Neuronal stem cell (in vitro differentiated cells): Measurements from ENCODE around the gene SH3PXD2A.

Source experiments
- DNase-seq: peaks from one replicate; pipeline ENCODE4 v3.0.0-alpha.2; 2013; ENCODE audit warnings: low spot score
- H2AFZ ChIP-seq: one replicate; pipeline ENCODE4 v1.6.1; 2013; ENCODE audit warnings: mild to moderate bottlenecking, low read length, inconsistent platforms
- H2AK5ac ChIP-seq: 2 replicates; pipeline ENCODE4 v1.6.1; 2013; ENCODE audit warnings: low read depth, mild to moderate bottlenecking, inconsistent platforms, low read length, moderate library complexity, mixed read lengths
- H2BK120ac ChIP-seq: 2 replicates; pipeline ENCODE4 v1.6.1; 2013; ENCODE audit warnings: low read depth, mild to moderate bottlenecking, inconsistent platforms, low read length, moderate library complexity, mixed read lengths
- H2BK12ac ChIP-seq: one replicate; pipeline ENCODE4 v1.6.1; 2013; ENCODE audit warnings: low read length, inconsistent platforms
- H2BK15ac ChIP-seq: 2 replicates; pipeline ENCODE4 v1.6.1; 2013; ENCODE audit warnings: mild to moderate bottlenecking, low read length, inconsistent platforms, mixed read lengths
- H2BK5ac ChIP-seq: one replicate; pipeline ENCODE4 v1.6.1; 2013; ENCODE audit warnings: inconsistent platforms, mild to moderate bottlenecking, low read length, moderate library complexity
- H3K14ac ChIP-seq: one replicate; pipeline ENCODE4 v1.6.1; 2013; ENCODE audit warnings: low read length, inconsistent platforms
- H3K18ac ChIP-seq: 2 replicates; pipeline ENCODE4 v1.6.1; 2013; ENCODE audit warnings: low read length, inconsistent platforms
- H3K23ac ChIP-seq: 2 replicates; pipeline ENCODE4 v1.6.1; 2013; ENCODE audit warnings: low read depth, mild to moderate bottlenecking, mixed read lengths, low read length, inconsistent platforms; ENCODE audit not compliant: poor library complexity
- H3K27ac ChIP-seq: replicated peaks from 3 replicates; pipeline ENCODE4 v1.5.1; 2013; ENCODE audit warnings: low read length, inconsistent platforms
- H3K27me3 ChIP-seq, 3 experiments: 2 replicates each; pipeline ENCODE4 v1.6.1; 2013; ENCODE audit warnings: low read length in 3 of 3, mild to moderate bottlenecking in 2 of 3, inconsistent platforms in 1 of 3, low read depth in 1 of 3, mixed read lengths in 1 of 3, moderate library complexity in 1 of 3; ENCODE audit not compliant: control insufficient read depth in 3 of 3, insufficient read depth in 3 of 3
- H3K36me3 ChIP-seq, 2 donors: replicated peaks in 1 of 2; 2 replicates each; pipeline ENCODE4 v1.6.1; 2013; ENCODE audit warnings: low read length in 2 of 2; ENCODE audit not compliant: control insufficient read depth in 2 of 2, insufficient read depth in 2 of 2
- H3K4ac ChIP-seq: 2 replicates; pipeline ENCODE4 v1.6.1; 2013; ENCODE audit warnings: inconsistent platforms, mild to moderate bottlenecking, low read length, moderate library complexity
- H3K4me1 ChIP-seq, 2 donors: 1 replicate in 1 of 2; 2 replicates in 1 of 2; pipeline ENCODE4 v1.6.1; 2013; ENCODE audit warnings: low read length in 2 of 2, low read depth in 1 of 2; ENCODE audit not compliant: control insufficient read depth in 2 of 2, insufficient read depth in 1 of 2
- H3K4me2 ChIP-seq: one replicate; pipeline ENCODE4 v1.6.1; 2013; ENCODE audit warnings: mild to moderate bottlenecking, low read length, inconsistent platforms; ENCODE audit not compliant: insufficient read depth, poor library complexity, severe bottlenecking
- H3K4me3 ChIP-seq, 2 donors: 2 replicates each; pipeline ENCODE4 v1.5.1; 2013; ENCODE audit warnings: low read length in 2 of 2, mild to moderate bottlenecking in 2 of 2, inconsistent platforms in 1 of 2, moderate library complexity in 1 of 2
- H3K79me1 ChIP-seq: one replicate; pipeline ENCODE4 v1.6.1; 2013; ENCODE audit warnings: low read depth, mild to moderate bottlenecking, inconsistent platforms, low read length, moderate library complexity
- H3K9ac ChIP-seq: one replicate; pipeline ENCODE4 v1.6.1; 2013; ENCODE audit warnings: mild to moderate bottlenecking, low read depth, low read length, inconsistent platforms; ENCODE audit not compliant: poor library complexity
- H3K9me3 ChIP-seq, 2 donors: replicated peaks in 1 of 2; 2 replicates each; pipeline versions ENCODE3 to v1.6.1; 2013; ENCODE audit warnings: low read length in 2 of 2, mild to moderate bottlenecking in 2 of 2, inconsistent platforms in 1 of 2, low read depth in 1 of 2, mixed read lengths in 1 of 2, moderate library complexity in 1 of 2; ENCODE audit not compliant: control insufficient read depth in 2 of 2, insufficient read depth in 1 of 2
- H4K8ac ChIP-seq: one replicate; pipeline ENCODE4 v1.6.1; 2013; ENCODE audit warnings: low read depth, mild to moderate bottlenecking, inconsistent platforms, low read length, moderate library complexity
- H4K91ac ChIP-seq: one replicate; pipeline ENCODE4 v1.6.1; 2013; ENCODE audit warnings: low read length, low read depth, mild to moderate bottlenecking, inconsistent platforms; ENCODE audit not compliant: poor library complexity
- WGBS, 2 donors: extraction: QIAGEN DNeasy Blood & Tissue Kit; methylation state at CpG; one replicate each; pipeline ENCODE4 v1.1.7; 2013; ENCODE audit warnings: missing lambda C conversion rate in 2 of 2, mixed read lengths in 1 of 2; ENCODE audit not compliant: insufficient read length in 2 of 2, insufficient replicate concordance in 1 of 2; ENCODE audit errors: extremely low coverage in 2 of 2; 5-methylcytosine and 5-hydroxymethylcytosine counted together

The SH3PXD2A gene

DNA sequence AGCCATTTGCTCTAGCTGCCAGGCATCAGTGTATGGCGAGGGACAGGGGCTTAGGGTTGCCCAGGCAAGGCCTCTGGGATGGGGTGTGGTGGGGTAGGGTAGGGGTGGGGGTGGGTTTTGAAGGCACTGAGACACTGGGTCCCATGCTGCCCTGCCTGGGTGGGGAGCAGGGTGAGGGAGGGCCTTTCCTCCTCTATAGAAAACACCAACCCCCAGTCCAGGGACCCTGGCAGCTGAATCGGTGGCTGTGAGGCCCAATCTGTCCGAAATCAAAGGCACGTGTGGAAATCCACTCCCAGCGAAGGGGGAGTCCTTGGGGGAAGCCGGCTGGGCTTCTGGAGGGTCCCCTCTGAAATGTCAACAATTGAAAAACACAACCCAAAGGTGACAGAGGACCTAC is 255.5 kb downstream of the SH3PXD2A start:
- Histone ChIP-seq H3K27ac (no peak overlapping the region), H2AK5ac (no peak overlapping the region), H3K9me3 (no peaks in the 10 kb centered on the region), H3K4ac (no peak overlapping the region), H3K27me3 (no peaks in the 10 kb centered on the region), H2BK120ac (no peak overlapping the region), H3K4me3 (no peak overlapping the region), H3K9ac (no peak overlapping the region), H3K4me1 (peaks cover 0 to 1% of the 10 kb centered on the region in 2 donors), H3K23ac (no peak overlapping the region), H2BK15ac (no peak overlapping the region), H2AFZ (no peak overlapping the region), H4K8ac (no peak overlapping the region), H3K36me3 (peaks cover 5 to 13% of the 10 kb centered on the region in 2 donors), H3K18ac (no peak overlapping the region), H3K4me2 (no peak overlapping the region), H2BK5ac (no peak overlapping the region), H3K14ac (no peak overlapping the region), H2BK12ac (no peak overlapping the region), H4K91ac (no peak overlapping the region), H3K79me1 (peaks cover 1% of the 10 kb centered on the region)
- WGBS, 2 donors, result no CpG with 5 or more reads among the region's 6 CpGs
- DNase-seq, result no peak

DNA sequence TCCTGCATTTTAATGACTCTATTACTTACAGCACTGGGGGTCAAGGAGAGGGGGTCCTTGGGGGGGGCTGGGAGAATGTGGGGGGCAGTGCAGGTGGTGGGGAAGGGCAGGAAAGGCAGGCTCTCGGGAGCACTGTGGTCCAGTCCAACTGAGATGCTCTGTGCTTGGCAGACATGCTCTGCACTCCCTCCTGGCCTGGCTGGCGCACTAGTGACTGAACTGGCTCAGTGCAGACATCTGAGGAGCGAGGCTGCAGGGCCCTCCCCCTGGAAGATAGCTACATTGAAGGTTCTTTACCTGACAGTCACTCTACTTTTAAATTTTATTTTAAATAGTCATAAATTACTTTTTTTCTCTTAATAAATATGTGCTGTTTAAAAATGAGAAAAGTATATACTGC is 256.2 kb downstream of the SH3PXD2A start:
- no peak overlapping the region for H3K4ac ChIP-seq
- peaks cover 5 to 13% of the 10 kb centered on the region in 2 donors for H3K36me3 ChIP-seq
- H2AK5ac ChIP-seq, result no peak overlapping the region
- no peak overlapping the region for H3K23ac ChIP-seq
- H3K4me3 ChIP-seq, result no peak overlapping the region
- no peak overlapping the region for H3K27ac ChIP-seq
- H2BK15ac ChIP-seq, result peak overlapping the region; percentile 20
- H3K18ac ChIP-seq, result peak overlapping the region; percentile 33
- H3K9me3 ChIP-seq, result no peaks in the 10 kb centered on the region
- H3K27me3 ChIP-seq, result no peaks in the 10 kb centered on the region
- peak overlapping the region; percentile 2 for H2AFZ ChIP-seq
- no peak overlapping the region for H4K8ac ChIP-seq
- no peak for DNase-seq
- peak overlapping the region; percentile 26 for H3K9ac ChIP-seq
- H2BK5ac ChIP-seq, result no peak overlapping the region
- no peak overlapping the region for H3K4me2 ChIP-seq
- H3K4me1 ChIP-seq, result peaks cover 0 to 1% of the 10 kb centered on the region in 2 donors
- H3K14ac ChIP-seq, result no peak overlapping the region
- H3K79me1 ChIP-seq, result peaks cover 1% of the 10 kb centered on the region
- H4K91ac ChIP-seq, result no peak overlapping the region
- WGBS, 2 donors, result no CpG with 5 or more reads among the region's 3 CpGs
- H2BK12ac ChIP-seq, result no peak overlapping the region
- no peak overlapping the region for H2BK120ac ChIP-seq

DNA sequence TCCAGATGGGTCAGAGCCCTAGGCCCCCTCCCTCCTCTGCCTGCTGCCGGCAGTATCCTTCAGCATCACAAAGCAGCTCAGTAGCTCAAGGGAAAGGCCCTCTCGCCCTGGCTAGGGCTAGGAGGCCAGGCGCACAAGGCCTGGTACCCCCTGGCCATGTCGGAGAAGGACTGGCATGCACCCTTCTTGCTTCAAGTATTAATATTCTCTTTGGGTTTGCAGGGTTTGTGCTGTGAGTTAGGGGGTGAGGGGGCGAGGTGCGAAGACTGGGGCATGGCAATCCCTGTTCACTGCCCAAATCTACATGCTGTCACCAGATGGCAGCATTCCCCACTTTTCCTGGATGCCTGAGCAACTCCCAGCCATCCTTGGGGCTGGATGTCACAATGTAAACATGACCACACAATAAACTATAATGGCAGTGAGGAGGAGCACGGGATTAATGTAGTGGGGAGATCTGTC is 256.7 kb downstream of the SH3PXD2A start:
- Histone ChIP-seq H3K36me3 (peaks cover 5 to 13% of the 10 kb centered on the region in 2 donors), H3K4me1 (peaks cover 0 to 1% of the 10 kb centered on the region in 2 donors), H2BK12ac (no peak overlapping the region), H2BK120ac (no peak overlapping the region), H3K4me3 (no peak overlapping the region), H2AK5ac (no peak overlapping the region), H3K9ac (no peak overlapping the region), H3K27ac (no peak overlapping the region), H3K4me2 (no peak overlapping the region), H2BK15ac (no peak overlapping the region), H3K18ac (peak overlapping the region; percentile 69), H2AFZ (peak overlapping the region; percentile 2), H3K79me1 (peaks cover 1% of the 10 kb centered on the region), H3K27me3 (no peaks in the 10 kb centered on the region), H4K91ac (no peak overlapping the region), H3K14ac (no peak overlapping the region), H3K4ac (no peak overlapping the region), H2BK5ac (no peak overlapping the region), H3K9me3 (no peaks in the 10 kb centered on the region), H3K23ac (no peak overlapping the region), H4K8ac (no peak overlapping the region)
- DNase-seq, result peak; percentile 70
- WGBS, 2 donors, result no CpG with 5 or more reads among the region's 7 CpGs

DNA sequence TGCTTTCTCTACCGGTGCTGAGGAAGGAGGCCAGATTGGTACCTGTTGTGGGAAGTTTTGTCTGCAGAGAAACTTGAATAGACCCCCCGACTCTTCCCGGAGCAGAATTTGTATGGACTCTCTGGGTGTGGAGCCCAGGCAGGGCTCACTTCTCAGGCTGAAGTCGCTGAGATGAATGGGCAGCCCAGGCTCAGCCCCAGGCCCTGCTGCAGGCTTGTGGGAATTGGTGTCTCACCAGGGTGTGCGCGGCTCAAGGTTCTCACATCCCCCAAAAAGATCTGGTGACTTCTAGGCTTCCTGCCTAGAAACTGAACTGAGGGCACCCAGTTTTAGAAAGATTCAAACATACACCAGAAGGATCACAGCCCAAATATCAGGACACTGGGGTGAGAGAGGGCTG is 258.4 kb downstream of the SH3PXD2A start:
- Histone ChIP-seq H3K27me3 (no peaks in the 10 kb centered on the region), H3K9ac (no peak overlapping the region), H2BK12ac (no peak overlapping the region)

More for the DNA sequence above, 258.4 kb downstream of the SH3PXD2A start:
- H3K9me3 ChIP-seq, result no peaks in the 10 kb centered on the region
- no peak overlapping the region for H2BK5ac ChIP-seq
- H4K8ac ChIP-seq, result no peak overlapping the region
- H2AK5ac ChIP-seq, result no peak overlapping the region
- peaks cover under 1 to 2% of the 10 kb centered on the region in 2 donors for H3K36me3 ChIP-seq
- peaks cover 0 to 1% of the 10 kb centered on the region in 2 donors for H3K4me1 ChIP-seq
- no peak overlapping the region for H3K4ac ChIP-seq
- H2AFZ ChIP-seq, result no peak overlapping the region
- H3K4me2 ChIP-seq, result no peak overlapping the region
- H3K4me3 ChIP-seq, result no peak overlapping the region
- no peaks in the 10 kb centered on the region for H3K79me1 ChIP-seq
- H3K18ac ChIP-seq, result no peak overlapping the region
- no peak overlapping the region for H2BK15ac ChIP-seq
- DNase-seq, result no peak
- no peak overlapping the region for H3K27ac ChIP-seq
- no peak overlapping the region for H3K14ac ChIP-seq
- no peak overlapping the region for H2BK120ac ChIP-seq
- no peak overlapping the region for H4K91ac ChIP-seq
- no peak overlapping the region for H3K23ac ChIP-seq
- no CpG with 5 or more reads among the region's 6 CpGs for WGBS, 2 donors
